Activated CD8-positive, alpha-beta memory T cell treated with anti-CD3 and anti-CD28 coated beads, Interleukin-2, amount 50 U/mL, for 24 hours (primary cell): ENCODE data around the gene KIF2A.

Source experiments
- DNase-seq: peaks from one replicate; pipeline ENCODE4 v3.0.0-alpha.2; 2020; ENCODE audit errors: extremely low read depth

The KIF2A gene

DNA sequence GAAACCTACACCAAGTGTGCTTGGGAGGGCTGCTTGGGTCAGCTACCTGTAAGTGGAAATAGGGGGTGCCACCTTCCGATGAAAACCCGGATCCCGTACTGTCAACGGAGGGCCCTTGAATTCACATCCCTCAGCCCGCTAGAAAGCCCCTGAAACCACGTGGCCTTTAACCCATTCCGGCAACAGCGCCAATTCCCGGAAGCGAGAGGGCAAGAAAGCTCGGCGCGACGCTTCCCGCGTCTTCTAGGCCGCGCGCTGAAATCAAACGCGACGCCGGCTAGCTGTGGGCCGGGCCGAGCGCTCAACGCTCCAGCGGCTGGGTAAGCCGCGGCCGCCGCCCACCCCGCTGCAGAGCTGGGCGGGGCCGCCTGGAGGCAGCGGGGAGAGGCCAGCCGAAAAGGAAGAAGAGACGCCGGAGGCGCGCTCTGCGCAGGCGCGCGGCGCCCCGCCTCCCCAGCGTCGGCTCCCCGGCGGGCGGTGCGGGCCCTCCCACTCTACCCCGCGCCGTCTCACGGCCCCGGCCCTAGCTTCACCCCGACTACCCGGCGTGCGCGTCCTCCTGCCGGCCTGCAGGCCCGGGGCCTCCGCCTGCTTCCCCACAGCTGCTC is at the start of gene KIF2A:
TSS of gene KIF2A (plus strand) at position 492 of the 608 bp plus-strand sequence. CDS start 267 bp downstream, outside the sequence.
- peak; percentile 70 for DNase-seq

DNA sequence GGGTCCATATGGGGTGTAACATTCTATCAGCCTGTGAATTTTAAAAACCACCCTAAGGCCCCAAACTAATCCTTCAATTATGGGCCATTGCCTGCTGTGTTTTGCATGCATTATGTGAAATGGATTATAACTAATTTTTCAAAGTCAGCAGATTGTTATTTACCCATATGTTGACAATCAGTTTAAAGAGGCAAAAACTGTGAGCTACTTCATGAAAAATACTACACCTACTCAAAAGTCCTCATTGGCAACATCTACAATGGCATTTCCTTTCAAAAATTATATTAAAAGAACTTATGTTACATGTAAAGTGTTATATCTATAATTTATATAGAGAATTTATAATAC is 49.0 kb upstream of the KIF2A start:
- no peak for DNase-seq

DNA sequence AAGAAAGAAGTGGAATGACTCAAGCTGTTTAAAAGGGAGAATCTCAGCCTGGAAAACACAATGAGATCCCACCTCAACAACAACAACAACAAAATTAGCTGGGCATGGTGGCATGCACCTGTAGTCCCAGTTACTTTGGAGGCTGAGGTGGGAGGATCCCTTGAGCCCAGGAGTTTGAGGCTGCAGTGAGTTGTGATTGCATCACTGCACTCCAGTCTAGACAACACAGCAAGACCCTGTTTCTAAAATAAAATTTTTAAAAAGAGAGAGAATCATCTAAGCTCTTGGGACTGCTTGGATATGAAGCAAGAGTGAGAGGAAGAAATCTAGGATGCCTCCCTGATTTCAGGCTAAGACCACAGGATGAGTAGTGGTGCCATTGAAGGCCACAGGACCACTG is 47.4 kb upstream of the KIF2A start:
- DNase-seq = no peak

DNA sequence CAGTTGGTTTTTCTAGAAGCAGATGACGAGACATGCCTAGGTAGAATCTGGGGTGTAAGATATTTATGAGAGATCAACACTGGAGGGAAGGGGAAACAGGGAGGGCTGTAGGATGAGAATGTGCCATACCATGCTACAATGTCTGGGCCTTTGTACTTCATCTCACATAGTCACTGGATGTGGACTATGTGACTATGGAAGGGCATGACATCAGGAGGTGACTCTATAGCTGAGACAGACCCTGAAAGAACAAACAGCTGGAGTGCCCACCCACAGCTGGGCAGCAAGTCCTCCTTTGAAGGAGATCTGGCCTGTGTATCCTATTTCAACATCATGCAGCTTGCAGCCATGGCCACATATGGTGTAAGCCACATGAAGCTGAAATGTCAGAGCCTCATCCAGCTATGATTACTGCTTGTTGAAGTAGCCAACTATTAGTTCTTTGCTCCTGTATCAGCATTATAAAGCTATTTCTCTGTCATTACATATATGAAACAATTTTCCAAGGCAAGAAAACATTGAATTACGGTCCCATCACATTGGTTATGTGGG is 46.2 kb upstream of the KIF2A start:
- no peak for DNase-seq

DNA sequence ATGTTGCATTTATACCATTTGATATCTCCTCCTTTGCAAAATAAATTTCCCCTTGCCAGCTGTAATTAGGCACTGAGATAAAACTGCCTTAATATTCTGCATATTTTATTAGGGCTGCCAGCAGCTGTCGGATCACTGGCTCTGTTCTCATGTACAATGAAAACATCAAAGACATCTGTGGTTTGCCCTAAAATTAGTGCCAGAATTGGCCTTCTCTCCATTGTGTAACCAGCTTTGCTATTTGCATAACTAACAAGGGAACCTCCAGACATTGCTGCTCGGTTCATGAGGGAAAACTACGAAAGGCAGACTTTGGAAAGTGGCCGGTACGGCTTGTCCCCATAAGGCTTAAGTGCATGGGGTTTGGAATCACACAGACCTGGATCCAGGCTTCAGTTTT is 45.5 kb upstream of the KIF2A start:
- DNase-seq = no peak

DNA sequence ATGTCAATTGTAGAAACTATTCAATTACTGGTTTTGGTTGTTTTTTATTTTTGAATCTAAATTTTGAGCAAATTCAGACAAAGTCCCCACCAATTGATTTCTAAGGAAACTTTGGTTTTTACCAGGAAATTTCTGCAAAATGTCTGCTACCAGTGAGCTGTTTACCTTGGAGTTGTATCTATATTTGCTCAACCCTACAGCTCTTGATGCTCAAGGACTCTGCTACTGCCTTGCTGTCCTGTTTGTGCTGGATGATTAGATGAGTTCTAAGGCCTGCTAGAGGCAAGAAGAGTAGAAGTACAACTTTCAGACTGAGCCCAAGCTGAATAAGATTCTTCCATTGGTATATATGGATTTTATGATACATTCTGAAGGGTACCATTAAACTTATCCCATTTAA is 42.6 kb upstream of the KIF2A start:
- DNase-seq = no peak

DNA sequence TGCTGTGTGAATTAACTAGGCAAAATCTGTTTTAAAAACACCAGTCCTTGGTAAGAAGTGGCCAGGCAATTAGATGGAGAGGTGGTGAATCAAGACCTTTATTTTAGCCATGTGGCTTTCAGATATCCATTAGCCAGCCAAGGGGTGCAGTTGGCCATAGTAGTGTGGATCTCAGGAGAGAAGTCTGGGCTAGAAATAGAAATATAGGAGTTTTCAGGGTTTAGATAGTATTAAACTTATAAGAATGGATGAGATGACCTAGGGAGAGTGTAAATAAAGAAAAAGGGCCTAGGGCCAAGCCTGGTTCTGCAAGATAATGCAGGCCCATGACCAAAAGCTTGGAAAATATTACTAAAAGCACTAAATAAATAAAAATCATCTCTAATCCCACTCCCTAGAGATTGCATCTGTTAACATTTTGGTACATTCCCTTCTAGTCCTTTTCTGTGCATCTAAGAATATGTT is 40.3 kb upstream of the KIF2A start:
- no peak for DNase-seq

DNA sequence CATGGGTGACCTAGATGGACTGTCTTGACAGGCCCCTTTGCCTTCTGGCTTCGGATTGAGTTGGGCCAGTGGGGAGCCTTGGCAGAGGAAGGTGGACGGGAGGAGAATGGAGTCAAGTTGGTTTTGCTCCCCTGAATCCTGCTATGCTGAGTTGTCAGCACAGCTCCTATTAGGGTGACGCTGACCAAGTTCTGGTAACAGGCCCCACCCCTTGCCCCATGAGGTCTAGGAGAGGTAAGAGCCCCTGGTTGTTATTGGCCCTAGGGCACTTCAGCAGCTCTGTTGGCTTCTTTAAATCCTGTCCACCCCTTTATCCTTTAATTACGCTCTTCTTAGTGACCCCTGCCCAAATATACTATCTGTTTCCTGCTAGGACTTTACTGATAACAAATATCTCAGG is 39.4 kb upstream of the KIF2A start:
- DNase-seq = no peak

DNA sequence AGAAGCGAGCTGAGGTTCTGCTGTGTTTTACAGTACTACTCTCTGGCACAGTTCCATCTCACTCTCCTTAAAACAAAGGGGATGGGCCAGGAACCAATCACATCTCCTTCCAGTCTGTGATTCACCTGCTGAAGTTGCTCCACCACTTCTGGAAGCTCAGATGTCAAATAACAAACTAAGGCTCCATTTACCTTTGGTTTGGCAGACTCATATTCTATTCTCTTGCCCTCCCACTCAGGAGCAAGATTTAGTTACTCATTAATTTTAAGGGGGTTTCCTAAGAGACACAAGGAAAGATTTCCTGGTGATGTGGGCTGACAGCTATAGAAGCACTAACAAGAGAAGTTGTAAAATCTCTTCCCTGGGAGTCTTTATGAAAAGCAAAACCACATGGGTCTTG is 37.8 kb upstream of the KIF2A start:
- no peak for DNase-seq

DNA sequence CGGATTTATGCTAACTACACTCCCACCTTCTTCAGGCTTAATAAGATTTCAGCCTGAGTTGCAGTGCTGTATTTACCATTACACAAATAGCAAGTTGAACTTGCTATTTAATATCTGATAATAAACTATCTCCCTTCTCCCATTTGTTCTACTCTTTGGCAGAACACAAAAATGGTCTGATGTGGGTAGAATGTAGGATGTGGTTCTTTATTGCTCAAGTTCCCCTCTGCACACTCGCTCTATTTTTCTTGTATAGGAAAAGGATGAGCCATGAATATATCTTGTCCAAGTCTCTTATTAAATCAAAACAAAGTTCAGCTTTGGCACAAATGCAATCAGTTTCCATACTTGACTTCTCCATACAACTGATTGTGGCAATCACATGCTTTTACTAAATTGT is 37.2 kb upstream of the KIF2A start:
- DNase-seq = no peak

DNA sequence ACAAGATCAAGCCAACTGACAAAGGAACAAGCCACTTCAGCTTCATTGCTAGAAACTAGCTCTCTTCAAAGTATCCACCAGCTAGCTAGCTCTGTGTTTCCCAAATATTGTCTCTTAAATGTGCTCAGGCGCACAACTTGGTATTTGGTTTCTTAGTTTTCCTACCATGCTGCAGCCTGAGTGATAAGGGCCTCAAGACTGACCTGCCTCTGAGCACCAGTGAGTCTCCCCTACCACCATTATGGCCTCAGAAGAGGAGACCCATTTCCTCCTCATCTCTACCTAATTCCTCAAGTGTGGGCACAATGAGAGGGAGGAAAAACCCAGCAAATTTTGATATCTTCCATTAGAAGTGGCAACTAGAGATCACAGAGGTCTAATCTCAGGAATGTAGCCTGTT is 34.6 kb upstream of the KIF2A start:
- DNase-seq = no peak

DNA sequence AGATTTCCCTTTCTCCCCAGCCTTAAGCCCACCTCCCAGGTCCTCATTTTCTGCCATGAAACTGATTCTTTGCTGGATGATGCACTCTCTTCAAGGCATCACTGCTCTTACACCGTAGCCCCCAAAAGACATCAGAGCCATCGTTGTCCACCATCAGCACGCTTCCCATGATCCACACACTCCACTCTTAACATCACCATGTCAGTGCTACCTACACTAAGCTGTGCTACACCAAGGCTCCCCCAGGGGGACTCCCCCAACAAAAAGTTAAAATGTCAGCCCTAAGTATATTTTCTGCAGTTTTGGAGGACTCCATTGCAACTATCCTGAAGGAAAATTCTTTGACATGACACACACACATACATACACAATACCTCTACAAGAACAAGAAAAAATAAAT is 34.1 kb upstream of the KIF2A start:
- no peak for DNase-seq

DNA sequence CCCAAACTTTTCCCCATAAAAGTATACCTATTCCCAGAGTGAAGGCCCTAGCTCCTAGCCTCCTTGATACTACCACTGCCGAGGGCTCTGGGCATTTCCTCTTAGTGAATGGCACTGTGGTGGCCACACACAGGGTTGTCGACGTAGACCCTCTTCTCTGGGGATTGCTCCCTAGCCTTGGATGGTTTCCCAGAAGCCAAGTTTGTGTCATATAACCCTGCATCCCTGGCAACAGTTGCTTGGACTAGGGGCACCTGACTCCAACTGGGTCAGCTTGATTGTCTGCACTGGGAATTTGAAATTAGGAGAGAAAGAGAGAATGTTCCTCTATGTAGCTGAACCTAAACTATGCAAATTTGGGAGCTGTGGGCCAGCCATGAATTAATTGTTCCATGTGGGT is 32.3 kb upstream of the KIF2A start:
- DNase-seq = no peak

DNA sequence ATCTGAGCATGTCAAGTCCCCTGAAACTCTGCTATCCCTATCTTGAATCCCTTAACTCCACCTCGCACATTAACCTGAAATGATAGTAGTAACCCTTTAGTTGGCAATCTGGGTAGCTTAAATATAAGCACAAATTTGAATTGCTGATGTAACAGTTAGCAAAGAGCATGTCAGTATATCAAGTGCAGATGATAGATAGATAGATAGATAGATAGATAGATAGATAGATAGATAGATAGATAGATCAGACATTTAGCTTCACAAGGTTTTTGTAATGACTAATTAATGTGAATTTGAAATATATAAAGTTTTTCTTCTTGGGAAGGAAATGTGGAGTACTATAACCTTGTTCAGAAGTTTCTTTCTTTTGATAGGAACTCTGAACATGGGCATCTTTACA is 30.4 kb upstream of the KIF2A start:
- DNase-seq = no peak

DNA sequence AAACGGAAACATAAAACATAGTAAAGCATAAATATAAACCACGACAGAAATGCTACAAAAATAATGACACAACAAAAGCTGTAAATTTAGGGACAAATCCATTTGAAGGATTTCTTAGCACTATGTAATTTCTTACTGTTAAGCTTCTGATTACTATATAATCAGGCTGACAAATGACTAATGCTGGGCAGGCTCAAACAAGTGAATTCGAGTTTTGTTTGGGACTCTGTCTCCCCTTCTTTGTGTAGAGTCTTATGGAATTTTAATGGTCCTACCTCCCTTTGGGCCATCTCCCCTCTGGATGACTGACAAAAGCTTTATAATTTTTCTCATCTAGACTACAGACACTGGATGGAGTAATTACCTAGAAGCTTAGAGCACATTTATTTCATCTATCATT is 24.6 kb upstream of the KIF2A start:
- no peak for DNase-seq

DNA sequence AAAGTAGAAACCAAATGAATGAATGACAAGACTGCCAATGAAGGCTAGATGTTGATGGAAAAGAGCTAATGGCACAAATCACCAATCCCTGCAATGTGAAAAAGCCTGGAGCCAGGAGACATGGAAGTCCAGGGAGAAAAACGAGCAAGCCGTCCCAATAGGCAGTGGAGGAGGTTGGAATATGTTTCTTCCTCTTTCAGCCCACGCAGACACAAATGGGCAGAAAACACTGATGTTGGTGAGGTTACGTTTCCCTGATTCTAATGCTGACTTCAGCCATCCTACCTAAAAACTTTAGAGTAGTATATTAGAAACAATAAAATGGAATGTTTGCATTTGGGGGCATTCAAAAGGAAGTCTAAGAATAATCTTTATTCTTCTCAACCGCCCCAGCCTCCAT is 23.9 kb upstream of the KIF2A start:
- DNase-seq = no peak

DNA sequence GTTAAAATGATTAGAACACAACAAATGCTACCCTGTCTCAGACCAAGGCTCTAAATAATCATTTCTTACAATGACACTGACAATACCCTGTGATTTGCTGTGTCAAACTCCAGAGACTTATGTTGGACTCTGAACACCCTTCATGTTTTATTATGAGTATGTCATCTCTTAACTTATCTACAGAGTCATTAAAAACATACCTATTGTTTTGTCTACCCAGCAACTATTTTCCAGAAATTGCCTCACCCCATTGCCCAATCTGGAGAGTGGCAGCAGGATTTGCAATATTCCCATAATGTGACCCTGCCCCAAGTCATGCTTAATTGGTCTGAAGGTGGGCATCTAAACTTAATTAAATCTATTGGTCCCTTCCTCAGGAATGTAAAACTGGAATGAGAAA is 23.0 kb upstream of the KIF2A start:
- DNase-seq = no peak

DNA sequence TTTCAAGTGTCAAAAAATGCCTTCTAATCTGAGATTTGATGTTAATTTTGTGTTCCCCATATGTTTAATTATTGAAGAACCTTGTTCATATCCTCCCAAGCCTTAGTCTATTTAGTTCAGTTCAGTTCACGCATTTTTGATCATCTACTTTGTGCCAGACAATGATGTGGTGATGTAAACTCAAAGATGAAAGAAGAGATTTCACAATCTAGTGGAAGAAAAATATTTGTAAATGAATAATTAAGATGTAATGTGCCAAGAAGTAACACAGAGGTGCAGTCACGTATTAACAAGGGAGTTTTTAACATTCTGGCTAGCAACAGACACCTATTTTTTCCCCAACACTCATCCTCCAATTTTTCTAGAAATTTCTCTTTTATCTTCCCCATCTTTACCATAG is 22.1 kb upstream of the KIF2A start:
- DNase-seq = no peak

DNA sequence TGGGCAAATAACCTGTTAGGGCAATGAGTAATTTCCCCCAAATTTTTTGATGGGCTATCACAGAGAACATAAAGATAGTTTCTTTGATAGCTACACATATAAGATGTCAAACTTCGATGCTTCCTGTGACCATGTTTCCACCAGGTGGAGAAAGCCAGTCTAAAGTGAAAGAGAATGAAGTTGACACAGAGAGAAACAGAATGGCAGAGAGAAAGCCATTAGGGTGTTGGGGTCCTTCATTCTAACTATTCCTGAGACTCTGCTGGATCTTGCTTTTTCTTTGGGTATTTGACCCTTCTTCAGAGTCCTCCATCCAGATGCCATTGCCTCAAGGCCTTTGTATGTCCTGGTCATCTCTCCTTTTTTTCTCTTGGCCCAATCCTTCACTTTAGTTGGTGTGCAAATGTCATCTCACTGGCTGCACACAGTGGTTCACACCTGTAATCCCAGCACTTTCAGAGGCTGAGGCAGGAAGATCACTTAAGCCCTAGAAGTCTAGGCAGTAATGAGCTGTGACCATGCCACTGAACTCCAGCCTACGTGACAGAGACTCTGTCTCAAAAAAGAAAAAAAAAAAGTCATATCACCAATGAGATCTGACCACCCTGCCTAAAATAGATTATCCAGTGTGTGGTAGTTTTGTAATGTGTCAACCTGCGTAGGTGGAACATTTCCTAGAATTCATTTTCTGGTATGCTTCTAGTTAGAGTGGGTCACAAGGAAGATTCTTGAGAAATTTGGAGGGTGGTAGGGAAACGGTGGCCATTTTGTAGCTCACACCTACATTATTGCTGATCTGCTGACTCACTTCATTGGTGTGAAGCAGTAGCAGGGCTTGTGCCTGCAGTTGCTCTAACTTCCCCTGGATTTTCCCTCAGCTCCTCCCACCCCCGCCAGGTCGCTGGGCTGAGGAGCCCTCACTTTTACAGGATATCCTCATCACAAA is 20.8 kb upstream of the KIF2A start:
- no peak for DNase-seq

DNA sequence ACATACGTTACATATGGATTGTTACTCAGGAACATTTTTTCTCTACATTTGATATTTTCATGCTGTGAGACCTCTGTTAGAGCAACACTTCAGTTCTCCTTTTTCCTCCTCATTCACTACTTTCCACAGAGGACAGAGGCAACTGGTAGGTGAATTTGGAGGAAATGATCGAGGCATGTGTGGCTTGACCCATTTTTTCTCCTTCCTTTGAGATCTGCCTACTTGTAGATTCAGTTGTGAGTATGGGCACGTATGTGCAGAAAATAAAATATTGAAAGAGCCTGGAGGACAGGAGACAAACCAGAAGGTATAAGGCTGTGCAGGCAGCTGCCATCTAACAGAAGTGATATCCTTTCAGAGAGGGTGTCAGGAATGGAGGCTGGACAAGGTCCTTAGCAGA is 19.2 kb upstream of the KIF2A start:
- no peak for DNase-seq

DNA sequence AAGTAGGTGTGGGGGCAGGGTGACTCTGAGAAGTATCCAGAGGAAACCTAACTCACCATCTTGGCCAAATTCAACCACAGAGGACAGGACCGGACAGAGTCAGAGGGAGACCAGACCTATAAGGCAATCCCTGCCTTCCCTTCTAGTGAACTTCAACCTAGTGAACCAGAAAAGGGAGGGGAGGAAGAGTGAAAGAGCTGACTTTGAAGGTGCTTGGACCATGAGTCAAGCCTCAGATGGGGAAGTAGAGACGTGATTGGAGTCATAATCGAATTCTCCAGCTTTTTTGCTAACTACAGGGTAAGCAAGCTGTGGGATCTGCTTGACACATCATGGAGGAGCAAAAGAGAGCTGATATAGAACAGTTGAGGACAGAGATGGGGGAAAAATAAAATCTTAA is 18.8 kb upstream of the KIF2A start:
- no peak for DNase-seq

DNA sequence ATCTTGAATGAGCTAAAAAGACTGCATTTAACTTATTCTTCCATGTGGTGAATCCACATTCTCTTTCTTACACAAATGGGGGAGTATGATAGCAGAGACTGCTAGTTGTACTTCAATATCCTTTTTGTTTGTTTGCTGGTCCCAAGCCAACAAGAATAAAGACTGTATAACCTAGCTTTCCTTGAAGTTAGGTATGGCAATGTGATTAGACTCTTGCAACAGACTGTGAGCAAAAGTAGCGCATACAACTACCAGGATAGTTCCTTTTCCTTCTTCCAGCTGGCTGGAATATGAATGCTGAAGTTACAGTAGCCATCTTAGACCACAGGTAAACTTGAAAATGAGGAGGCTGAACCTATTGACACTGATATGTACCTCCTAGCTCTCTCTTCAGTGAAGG is 17.9 kb upstream of the KIF2A start:
- DNase-seq = no peak

DNA sequence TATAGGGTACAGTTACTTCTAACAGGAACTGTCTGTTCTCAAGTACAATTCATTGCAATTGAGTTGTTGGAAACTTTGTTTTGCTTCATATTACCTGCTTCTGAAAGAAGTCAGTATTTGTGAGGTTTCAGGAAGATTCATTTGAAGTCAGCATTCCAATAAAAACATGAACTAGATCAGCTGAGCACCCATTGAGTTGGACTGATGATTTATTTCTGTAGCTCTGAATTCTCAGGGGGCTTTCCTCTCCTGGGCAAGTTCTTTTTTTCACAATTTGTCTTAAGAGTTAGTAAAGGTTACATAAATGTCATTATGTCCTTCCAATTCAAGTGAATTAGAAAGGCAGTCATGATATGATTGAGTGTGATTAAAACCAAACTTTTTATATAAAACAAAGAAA is 16.2 kb upstream of the KIF2A start:
- DNase-seq = no peak
